Measurements from ENCODE around the gene RELN. TPM values are rescaled to one million over a fixed set of nuclear protein-coding genes. Genes with fewer than 3 reads are reported as not detected.

Gene RELN
- polyA plus RNA-seq, 12 donors = 3.0 to 21.0 (median 5.0) TPM; not detected in 1

DNA sequence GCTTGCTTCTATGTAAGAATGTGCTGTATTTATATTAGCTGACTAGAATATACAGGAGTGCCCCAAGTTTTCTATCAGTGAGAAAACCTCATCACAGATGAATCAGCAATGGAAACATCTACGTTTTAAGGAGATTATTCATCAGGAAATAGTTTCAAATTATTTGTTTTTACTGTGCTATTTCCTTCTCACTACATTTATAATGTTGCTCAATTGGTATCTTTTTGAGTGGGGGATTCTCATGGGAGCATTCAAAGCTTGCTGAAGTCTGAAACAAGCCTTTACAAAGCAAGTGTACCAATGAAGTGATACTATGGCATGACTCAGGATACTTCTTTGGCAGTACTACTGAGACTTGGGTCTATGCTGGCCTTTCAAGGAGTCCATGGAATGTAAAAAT is 352.4 kb downstream of the RELN start:
- DNase-seq = no peak

DNA sequence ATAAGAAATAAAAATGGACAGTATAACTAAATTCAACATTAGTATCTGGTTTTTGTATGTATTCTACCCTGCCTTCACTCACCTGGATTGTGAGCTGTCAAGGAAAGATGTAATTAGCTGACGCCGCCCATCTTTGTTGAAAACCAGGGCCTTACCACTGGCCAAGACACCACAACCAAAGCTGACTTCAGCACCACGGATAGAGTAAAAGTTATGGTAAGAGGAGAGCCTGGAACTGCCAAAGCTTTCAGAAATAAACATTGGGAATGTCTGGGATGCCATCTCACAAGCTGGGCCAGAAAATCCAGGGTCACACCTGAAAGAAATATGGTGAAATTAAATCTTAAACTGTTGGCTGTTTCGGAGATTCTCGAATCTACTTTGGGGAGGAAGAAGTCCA is 353.3 kb downstream of the RELN start:
- DNase-seq = no peak

DNA sequence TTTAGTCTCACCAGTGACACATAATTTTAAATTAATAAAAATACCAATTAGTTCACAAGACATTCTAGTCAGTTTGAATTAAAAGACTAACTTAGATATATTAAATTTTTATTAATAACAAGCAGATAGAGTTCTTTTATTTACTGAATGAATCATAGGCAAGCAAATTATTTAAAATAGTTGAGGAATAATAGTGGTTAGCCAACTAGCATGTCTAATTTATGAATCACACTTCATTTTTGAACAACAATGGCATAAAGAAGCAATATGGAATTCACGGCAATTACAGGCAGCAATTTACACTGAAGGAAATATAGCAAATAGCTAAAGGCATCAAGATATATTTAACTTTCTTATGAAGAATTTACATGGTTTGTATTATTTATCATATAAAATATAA is 356.5 kb downstream of the RELN start:
- no peak for DNase-seq

DNA sequence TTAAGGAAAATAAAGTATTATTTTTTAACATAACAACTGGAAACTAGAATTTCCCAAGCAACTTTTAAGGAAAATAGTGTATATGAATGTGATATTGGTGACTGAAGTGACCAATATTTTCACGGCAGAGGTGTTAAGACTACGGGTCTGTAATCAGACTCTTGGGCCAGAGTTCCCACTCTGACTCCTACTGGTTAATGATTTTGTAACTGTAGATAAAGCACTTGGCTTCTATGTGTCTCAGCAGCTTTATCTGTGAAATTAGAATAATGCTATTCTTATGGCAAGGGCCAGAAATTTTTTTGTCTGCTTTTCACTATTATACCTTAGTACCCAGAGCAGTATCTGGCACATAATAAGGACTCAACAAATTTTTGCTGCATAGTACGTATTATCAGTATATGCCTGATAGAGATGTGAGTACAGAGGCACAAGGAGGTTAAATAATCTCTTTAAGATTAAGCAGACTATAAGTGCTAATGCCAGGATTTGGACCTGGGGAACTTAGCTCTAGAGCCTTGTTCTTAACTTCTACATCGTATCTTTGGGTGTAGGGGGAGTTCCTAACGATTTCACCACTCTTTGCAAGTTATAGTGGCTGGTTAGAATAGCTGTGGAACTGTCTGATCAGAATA is 357.3 kb downstream of the RELN start:
- no peak for DNase-seq

DNA sequence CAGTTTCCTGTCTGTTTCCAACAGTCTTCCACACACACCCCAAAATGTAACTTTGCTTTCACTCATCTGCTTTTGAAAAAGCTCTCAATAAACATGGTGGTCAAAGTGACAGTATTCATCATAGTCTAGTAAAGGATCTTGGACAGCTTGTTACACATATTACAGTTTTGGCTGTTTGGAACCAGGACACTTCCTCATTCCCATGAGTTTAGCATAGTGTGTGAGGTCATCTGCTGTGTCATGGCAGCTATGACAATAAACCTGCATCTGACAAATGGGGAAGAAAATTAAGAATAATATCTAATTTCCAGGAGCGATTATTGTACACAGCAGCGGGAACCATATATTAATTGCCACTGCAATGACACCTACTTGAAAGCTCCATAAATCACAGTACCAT is 359.1 kb downstream of the RELN start:
- no peak for DNase-seq

DNA sequence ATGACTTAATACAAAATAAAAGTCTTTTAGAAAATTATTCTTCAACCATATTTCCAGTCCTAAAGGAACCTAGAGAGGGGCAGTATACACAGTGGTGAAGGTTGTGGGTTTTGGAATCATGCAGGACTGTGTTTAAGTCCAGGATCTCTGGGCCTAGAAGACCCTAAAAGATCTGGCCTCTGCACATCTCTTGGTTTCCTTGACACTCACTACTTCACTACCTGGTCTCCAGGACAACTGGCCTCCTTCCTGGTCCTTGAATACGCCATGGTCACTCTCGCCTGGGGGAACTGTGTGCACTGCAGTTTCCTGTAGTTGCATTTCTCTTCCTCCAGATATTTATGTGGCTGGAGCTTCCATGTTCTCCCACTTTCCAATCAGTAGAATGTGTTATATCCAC is 360.7 kb downstream of the RELN start:
- no peak for DNase-seq

DNA sequence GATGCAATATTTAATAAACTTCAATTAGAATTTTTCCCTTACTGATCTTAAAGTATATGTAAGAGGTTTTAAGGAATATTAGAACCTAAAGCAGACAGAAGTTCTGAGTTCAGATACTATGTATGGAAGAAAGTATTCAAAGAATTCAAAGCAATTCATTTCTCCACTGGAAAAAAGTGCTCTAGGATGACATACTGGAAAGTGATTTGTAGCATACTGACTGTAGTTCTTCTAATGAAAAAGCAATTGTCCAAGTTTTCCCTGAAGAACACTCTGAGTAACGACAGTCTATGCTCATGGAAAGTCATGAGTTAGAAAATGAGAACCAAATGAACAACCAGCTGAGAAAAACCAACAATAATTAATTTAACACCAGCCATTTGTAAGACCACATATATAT is 362.7 kb downstream of the RELN start:
- DNase-seq = no peak

DNA sequence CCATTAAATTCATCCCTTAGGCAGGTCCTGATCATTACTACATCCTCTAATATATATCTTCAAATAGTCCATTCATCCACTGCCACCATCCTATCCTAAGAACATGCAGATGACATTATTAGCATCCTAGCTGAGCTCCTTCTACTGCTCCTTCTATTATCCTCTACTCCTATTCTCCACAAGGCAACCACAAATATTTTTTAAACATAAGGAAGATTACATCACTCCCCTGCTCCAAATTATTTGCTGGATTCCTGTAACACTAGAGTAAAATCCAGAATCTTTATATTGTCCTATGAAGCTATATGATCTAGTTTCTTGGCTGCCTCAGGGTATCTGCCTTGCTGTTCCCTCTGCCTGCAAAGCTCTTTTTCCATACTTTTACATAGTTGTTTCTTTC is 367.2 kb downstream of the RELN start:
- no peak for DNase-seq

DNA sequence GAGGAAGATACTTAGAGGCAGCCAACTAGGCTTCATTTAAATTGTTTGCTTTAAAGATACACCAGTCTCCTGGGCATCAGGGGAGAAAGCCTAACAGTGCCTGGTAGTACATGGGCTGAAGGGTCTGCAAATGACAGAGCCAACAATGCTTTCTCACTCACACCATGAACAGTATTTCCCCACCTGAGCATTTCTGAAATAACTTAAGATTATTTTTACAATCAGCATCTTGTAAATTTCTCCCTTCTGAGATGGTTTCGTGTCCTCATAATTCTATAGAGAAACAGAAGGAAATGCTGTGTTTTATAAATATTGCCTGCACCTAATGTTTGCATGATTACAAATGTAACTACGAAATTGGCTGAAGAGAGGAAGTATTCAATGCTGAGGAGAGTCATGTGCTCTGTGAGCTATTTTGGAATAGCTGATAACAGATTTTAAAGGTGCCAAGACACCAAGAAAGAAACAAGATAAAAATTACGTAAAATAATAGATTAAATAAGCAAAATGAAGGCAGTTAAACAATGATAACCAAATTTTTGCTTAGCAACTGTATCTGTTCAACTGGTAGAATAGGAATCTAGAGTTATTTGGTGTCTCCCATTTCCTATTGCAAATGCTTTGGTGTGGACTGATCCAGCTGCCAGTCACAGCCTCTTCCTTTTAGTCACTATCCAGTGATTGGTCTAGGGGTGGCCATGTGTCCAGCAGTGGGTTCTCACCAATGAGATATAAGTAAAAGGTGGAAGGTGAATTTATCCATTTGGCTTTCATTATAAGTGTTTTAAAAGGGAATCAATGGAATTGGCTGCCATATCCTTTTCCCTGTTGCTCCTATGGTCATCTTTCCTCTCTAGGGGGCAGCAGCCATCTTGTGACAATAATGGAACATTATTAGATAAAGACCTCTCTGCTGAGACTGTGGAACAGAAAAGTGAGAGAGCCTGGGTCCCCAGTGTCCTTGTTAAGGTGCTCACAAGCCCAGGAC is 375.5 kb downstream of the RELN start:
- DNase-seq = no peak

DNA sequence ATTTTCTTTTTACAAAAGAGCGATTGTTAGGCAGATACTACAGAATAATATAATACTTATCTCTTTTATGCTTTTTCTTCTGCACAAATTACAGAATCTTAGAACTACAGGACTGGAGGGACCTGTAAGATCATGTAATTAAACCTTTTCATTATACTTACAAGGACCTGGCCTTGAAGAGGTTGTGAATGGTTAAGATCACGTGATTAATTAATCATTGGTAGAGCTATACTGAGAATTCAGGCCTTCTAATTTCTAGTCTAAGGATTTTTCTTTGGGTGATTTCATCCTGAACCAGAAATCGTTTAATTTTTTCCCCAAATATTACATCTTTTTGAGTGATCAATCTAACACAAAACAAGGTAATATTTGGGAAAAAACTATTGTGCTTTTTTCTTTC is 379.7 kb downstream of the RELN start:
- no peak for DNase-seq

DNA sequence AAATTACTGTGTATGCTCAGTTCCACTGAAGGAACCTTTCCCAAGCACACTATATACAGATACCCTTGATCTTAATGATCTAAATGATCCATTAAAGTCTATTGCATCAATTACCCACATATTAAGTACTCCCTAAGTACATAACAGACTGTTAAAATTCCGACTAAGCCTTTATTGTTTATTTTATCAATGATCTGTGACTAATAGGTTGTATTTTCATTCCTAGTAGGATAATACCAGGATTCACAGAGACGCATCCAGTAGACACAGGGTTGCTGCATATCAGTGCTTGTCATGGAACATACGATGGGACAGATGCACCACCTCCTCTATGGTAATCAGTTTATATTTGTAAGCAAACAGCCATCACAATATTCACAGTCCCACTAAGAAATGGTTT is 383.8 kb downstream of the RELN start:
- DNase-seq = no peak

DNA sequence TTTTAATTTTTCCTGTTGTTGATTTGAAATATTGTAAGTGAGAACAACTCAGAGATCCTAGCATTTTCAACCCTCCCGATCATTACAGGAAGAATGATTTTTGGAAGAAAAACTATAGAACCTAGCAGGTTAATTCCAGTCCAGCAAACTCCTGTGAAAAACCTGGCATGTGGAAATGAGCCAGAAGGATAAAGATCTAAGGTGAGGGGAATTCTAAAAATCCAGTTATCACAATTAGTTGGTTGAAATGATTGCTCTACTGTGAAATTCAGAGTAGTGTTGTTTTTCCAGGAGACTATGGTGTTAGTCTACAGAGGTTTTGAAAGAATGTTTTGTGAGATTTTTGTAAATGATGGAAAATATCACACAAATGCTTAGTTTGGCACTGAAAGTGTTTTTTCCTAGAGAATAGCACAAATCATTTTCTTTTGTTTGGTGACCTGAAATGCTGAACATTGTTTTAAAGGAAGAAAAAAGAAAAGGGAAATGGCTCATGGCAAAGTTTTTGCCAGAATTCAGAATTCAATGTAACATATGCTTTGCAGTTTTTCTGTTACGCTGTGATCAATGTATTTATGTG is 391.0 kb downstream of the RELN start:
- DNase-seq = no peak

DNA sequence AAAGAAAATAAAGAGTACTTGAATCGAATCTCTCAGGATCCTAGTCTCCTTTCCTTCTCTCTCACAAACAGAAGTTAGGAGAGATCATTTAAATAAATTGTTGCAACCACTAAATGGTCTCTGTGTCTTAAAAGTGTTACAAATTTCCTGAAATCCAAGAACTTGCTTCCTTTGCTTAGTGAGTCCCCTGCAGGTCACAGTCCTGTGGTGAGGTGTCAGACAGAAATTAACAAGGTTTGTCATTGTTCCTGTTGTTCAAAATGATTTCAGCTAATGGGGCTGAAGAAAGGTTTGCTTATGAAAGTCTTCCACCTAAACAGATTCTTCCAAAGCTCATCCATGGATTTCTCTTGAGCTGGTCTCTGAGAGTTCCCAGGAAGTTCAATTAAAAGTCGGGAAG is 391.9 kb downstream of the RELN start:
- no peak for DNase-seq

DNA sequence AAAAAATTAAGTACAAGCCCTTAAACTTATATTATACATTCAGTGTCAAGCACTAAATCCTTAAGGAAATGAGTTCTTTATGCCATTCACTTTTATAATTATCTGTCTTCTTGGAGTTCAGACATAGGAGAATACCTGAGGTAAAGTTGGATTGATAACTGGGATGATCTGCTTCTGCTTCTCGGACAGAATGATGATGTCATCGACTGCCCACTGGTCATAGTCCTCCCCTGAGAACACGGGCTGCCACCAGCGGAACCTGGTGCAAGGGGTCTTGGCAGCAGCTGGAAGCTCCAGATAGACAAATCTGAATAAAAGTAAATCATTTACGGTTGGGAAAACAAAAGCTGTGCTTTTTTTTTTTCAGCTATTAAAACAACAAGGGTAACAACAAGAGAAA is 395.3 kb downstream of the RELN start:
- no peak for DNase-seq

DNA sequence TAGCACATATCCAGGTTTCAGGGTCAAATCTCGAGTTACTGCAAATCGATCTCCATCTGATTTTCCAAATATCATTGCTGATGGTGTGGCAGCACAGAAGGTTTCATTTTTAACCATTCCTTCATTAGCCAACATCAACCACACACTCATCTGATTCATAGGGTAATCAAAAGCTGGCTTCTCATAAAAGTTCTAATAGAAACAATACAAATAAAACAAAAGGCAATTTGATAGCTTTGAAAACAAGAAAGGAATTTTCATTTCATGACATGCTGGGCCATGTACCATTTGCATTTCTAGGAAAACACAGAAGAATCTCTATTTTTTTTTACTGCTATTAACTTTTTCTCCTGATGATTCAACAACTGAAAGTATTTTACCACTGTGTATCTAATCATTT is 395.8 kb downstream of the RELN start:
- no peak for DNase-seq

DNA sequence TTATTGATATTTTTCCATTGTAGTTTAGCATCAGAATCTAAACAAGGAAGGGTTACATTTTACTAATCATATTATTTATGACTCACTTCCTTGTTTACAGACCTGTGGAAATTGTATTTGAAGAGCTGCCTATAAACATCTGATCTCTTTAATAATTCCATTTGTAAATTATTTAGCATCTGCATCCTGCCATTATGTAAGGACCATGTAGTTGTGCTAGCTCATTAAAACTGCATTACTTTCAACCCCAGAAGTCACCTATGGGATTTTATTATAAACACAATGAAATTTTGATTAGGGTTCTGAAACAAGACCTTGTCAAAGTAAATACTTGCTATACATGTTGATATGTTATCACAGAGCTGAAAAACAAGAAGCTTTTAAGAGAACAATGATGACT is 396.6 kb downstream of the RELN start:
- no peak for DNase-seq

DNA sequence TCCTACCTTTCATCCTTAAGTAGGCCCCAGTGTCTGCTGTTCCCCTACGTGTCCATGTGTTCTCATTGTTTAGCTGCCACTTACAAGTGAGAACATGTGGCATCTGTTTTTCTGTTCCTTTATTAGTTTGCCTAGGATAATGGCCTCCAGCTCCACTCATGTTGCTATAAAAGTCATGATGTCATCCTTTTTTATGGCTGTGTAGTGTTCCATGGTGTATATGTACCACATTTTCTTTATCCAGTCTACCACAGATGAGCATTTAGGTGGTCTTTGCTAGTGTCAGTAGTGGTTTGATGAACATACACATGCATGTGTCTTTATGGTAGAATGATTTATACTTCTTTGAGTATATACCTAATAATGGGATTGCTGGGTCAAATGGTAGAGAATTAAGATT is 397.3 kb downstream of the RELN start:
- DNase-seq = no peak

DNA sequence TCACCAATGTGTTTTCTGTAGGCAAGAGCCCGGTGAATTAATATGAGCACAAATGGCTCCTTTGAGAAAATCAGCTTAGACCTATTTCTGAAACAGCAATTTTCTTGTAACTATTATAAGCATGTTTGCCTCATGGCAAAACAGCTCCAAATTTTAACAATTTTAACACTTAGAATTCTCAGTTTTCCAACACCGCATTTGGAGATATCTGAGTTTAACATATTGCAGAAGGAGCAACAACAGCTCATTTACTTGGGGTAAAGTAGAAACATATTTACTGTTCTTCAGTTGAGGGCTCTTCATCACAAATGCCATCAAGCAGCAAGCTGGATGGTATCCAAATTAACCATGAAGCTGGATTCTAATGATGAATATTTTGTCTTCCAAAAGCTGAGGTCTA is 409.4 kb downstream of the RELN start:
- no peak for DNase-seq

DNA sequence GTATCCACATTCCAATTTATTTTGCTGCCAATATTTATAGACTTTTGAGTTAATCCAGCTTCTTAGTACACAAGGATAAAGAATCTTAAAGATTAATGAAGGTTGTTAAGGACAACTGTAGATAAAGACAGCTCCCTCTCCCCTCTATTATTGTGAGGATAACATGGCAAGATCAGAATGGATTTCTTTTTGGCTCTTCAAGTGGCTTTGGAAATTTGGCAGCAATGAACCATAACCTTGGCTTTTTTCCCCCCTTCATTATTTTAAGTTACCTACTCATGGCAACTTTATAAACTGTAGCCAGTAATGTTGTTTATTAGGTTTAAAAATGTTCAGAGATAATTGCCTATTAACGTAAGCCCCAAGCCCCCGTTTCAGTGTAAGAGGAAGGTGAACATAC is 412.4 kb downstream of the RELN start:
- DNase-seq = no peak

DNA sequence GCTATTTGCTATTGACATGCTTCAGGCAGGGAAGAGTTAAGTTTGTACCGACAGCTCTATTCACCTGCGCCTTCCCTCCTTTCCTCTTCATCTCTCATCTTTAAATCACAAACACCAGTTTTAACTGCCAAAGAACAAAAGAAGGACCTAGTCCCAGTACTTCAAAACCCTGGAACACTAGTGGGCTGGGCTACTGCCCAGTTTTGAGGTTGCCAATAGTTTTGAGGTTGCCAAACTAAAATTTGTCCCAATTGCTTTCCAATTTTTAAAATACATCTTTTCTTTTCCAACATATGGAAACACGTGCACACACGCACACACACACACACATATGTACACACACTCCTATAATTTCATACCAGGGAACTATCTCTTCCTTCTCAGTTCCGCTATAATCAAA is 412.8 kb downstream of the RELN start:
- peak; percentile 26 for DNase-seq

DNA sequence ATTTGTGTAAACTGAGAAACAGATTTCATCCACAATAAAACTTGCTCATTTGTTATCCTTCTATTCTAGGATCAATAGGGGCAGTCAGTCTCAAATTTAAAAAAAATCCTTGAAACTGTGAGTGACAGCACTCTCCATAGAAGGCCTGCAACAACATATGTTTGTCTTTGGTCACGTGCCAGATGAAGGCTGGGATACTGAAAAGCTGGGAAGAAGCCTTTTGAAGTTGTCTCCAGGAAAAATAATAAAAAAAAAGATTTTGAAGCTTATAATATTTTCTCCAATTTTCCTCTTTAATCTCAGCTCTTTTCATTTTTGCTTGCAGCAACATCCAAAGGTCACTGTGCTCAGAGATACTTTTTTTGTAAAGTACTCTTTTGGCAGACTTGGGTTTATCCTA is 414.9 kb downstream of the RELN start:
- peak; percentile 13 for DNase-seq

DNA sequence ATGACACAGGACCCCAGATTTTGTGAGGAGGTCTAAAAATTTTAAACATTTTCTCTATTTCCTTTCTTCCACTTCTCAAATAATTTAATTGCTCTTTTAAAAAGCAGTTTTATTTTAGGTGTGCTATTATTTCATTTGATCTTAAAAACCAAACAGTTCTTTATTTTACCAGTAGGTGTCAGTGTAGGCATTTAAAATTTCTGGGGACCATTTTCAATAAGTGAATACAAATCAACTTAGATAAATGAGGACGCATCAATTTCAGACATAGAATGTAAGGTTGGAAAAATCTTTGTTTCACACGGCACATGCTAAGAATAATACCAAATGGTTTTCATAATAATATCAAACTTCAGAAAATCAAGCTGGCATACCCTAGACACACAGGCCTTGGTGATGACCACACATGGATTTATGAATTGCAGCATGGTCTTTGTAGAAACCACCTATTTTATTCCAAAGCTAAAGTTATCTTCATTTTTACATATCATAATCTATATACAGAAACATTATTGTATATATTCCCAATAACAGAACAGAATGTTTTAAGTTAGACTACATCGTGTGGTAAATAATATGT is 415.9 kb downstream of the RELN start:
- peak; percentile 10 for DNase-seq

DNA sequence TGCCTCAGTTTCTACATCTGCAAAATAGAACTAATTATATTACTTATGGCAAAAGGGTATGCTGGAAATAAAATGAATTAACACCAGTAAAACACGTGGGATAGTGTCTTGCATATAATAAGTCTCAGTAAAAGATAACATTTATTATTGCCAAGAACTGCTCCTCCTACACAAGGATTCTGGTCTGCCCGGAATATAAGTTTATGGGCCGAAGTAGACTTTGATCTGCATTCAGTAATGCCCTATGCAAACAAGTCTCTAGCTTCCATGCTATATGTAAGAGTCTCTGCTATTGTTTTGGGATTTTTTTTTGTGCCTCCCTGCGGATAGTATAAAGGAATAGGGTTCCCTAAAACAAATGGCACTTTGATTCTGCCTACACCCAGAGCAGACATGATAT is 417.9 kb downstream of the RELN start:
- no peak for DNase-seq
